HCT116 (cell line): ENCODE results near the gene GUCA1C. TPM values are rescaled to one million over a fixed set of nuclear protein-coding genes. Genes with fewer than 3 reads are reported as not detected.

Experiments
- ATAC-seq: fragments of 200-7000 bp; cut with Tn5 transposase; 2 replicates; pipeline ENCODE4 v1.9.1; 2020; ENCODE audit warnings: mild to moderate bottlenecking, moderate library complexity
- BruUV-seq: library from RNA; stranded (reverse); fragments of 400-500 nt; replicated peaks from 2 replicates; lab custom pipeline; 2021; lab: Mats Ljungman, UMichigan
- CTCF ChIA-PET: fragments of 300-600 bp; sonication (Branson Sonifier 250); formaldehyde crosslinking; loops from one replicate; lab custom pipeline; 2021; ENCODE audit warnings: antibody characterized with exemption; lab: Charles Lee
- POLR2A ChIA-PET: fragments of 300-600, 350-600 bp; sonication (Branson Sonifier 250); formaldehyde crosslinking; loops from one replicate; lab custom pipeline; 2021; ENCODE audit warnings: antibody characterized with exemption; lab: Charles Lee
- RAD21 ChIA-PET, 2 experiments: fragments of 300-600 bp; sonication (Branson Sonifier 250); formaldehyde crosslinking; loops; one replicate each; lab custom pipeline; 2023; ENCODE audit warnings: low total read pairs in 2 of 2; ENCODE audit not compliant: uncharacterized antibody in 2 of 2, unreplicated experiment in 2 of 2, low non-redundant PET in 1 of 2; lab: Charles Lee
- DNase-seq: peaks from one replicate; pipeline ENCODE4 v3.0.0-alpha.2; 2010; ENCODE audit warnings: low read depth, low spot score
- H2AFZ ChIP-seq: fragments of 200-600 bp; shearing (Covaris generic), sonication (generic); 2 replicates; pipeline ENCODE4 v1.6.1; 2017; ENCODE audit warnings: low read depth, mixed run types, mixed read lengths, antibody characterized with exemption, low read length; ENCODE audit not compliant: poor library complexity, severe bottlenecking
- H3K27ac ChIP-seq: 2 replicates; pipeline ENCODE4 v1.5.1; 2012; ENCODE audit warnings: low read depth, low read length
- H3K27me3 ChIP-seq: fragments of 200-600 bp; sonication (generic); 2 replicates; pipeline ENCODE4 v1.6.1; 2016; ENCODE audit warnings: mixed run types, low read length, mixed read lengths; ENCODE audit not compliant: insufficient read depth
- H3K36me3 ChIP-seq, 2 experiments: fragments of 200-500 bp in 1 of 2; fragments of 200-600 bp in 1 of 2; sonication (Bioruptor generic) in 1 of 2; sonication (generic) in 1 of 2; 2 replicates each; pipeline versions ENCODE4 v1.5.1 to v1.6.1; 2014 to 2016; ENCODE audit warnings: low read length in 2 of 2, inconsistent platforms in 1 of 2, mixed read lengths in 1 of 2, mixed run types in 1 of 2; ENCODE audit not compliant: insufficient read depth in 2 of 2, control insufficient read depth in 1 of 2
- H3K4me1 ChIP-seq, 2 experiments: fragments of 200-600 bp in 1 of 2; sonication (generic) in 1 of 2; 2 replicates each; pipeline versions ENCODE4 v1.5.1 to v1.6.1; 2012 to 2017; ENCODE audit warnings: low read length in 2 of 2, inconsistent platforms in 1 of 2, mild to moderate bottlenecking in 1 of 2, mixed read lengths in 1 of 2, mixed run types in 1 of 2, moderate library complexity in 1 of 2; ENCODE audit not compliant: insufficient read depth in 2 of 2, control insufficient read depth in 1 of 2
- H3K4me2 ChIP-seq: fragments of 200-600 bp; sonication (generic); 2 replicates; pipeline ENCODE4 v1.6.1; 2017; ENCODE audit warnings: mixed run types, low read length, mixed read lengths
- H3K4me3 ChIP-seq, 2 experiments: fragments of 200-600 bp in 1 of 2; sonication (generic) in 1 of 2; replicated peaks in 1 of 2; 2 replicates each; pipeline ENCODE4 v1.5.1; 2011 to 2016; ENCODE audit warnings: low read length in 2 of 2, control low read depth in 1 of 2, low read depth in 1 of 2, mild to moderate bottlenecking in 1 of 2, mixed read lengths in 1 of 2, mixed run types in 1 of 2
- H3K79me2 ChIP-seq: fragments of 200-600 bp; sonication (generic); 2 replicates; pipeline ENCODE4 v1.6.1; 2017; ENCODE audit warnings: mild to moderate bottlenecking, mixed run types, low read length, moderate library complexity, mixed read lengths; ENCODE audit not compliant: insufficient read depth
- H3K9ac ChIP-seq: fragments of 200-600 bp; sonication (generic); 2 replicates; pipeline ENCODE4 v1.6.1; 2016; ENCODE audit warnings: low read length, mixed read lengths
- H3K9me2 ChIP-seq: fragments of 200-600 bp; sonication (generic), shearing (Covaris generic); 2 replicates; pipeline ENCODE4 v1.6.1; 2017; ENCODE audit warnings: mixed run types, mild to moderate bottlenecking, moderate library complexity; ENCODE audit not compliant: insufficient read depth
- H3K9me3 ChIP-seq, 2 experiments: fragments of 200-500 bp in 1 of 2; fragments of 200-600 bp in 1 of 2; sonication (Bioruptor generic) in 1 of 2; sonication (generic) in 1 of 2; 2 replicates each; pipeline ENCODE4 v1.6.1; 2014 to 2017; ENCODE audit warnings: low read length in 2 of 2, mixed read lengths in 2 of 2, inconsistent platforms in 1 of 2, low read depth in 1 of 2, mild to moderate bottlenecking in 1 of 2, mixed run types in 1 of 2, moderate library complexity in 1 of 2; ENCODE audit not compliant: control insufficient read depth in 1 of 2, insufficient read depth in 1 of 2
- H4K20me1 ChIP-seq: fragments of 200-600 bp; sonication (generic), shearing (Covaris generic); 2 replicates; pipeline ENCODE4 v1.6.1; 2017; ENCODE audit warnings: mixed run types, mild to moderate bottlenecking, moderate library complexity; ENCODE audit not compliant: insufficient read depth
- EZH2 ChIP-seq: fragments of 200-600 bp; sonication (generic); IDR thresholded peaks from 2 replicates; pipeline ENCODE4 v1.6.1; 2017; ENCODE audit warnings: antibody characterized with exemption, mixed run types
- JUND ChIP-seq: IDR thresholded peaks from 2 replicates; pipeline ENCODE4 v1.6.1; 2012
- MAX ChIP-seq: IDR thresholded peaks from 2 replicates; pipeline ENCODE4 v1.6.1; 2012
- POLR2A ChIP-seq: IDR thresholded peaks from 2 replicates; pipeline ENCODE4 v1.7.0; 2011; ENCODE audit warnings: borderline replicate concordance; ENCODE audit not compliant: insufficient read depth, insufficient read length; ENCODE audit errors: extremely low read depth
- REST ChIP-seq: IDR thresholded peaks from 2 replicates; pipeline ENCODE4 v1.6.1; 2012; ENCODE audit warnings: low read depth
- SP1 ChIP-seq: IDR thresholded peaks from 2 replicates; pipeline ENCODE4 v1.6.1; 2012; ENCODE audit warnings: low read depth
- SRF ChIP-seq: IDR thresholded peaks from 2 replicates; pipeline ENCODE4 v1.6.1; 2012; ENCODE audit warnings: low read depth
- TCF7L2 ChIP-seq: IDR thresholded peaks from 2 replicates; pipeline ENCODE4 v1.7.0; 2011; ENCODE audit warnings: borderline replicate concordance, inconsistent platforms; ENCODE audit not compliant: insufficient read depth, insufficient read length; ENCODE audit errors: extremely low read depth
- ZBTB33 ChIP-seq: IDR thresholded peaks from 2 replicates; pipeline ENCODE4 v1.6.1; 2011; ENCODE audit warnings: mild to moderate bottlenecking, low read length, moderate library complexity; ENCODE audit not compliant: insufficient replicate concordance; ENCODE audit errors: extremely low read depth
- intact Hi-C: fragments of 100-400 bp; cut with micrococcal nuclease; formaldehyde crosslinking; loops from 2 replicates; pipeline ENCODE4 v1.10.0; 2022
- total RNA-seq: library from RNA; stranded (reverse); gene quantifications from one replicate; pipeline ENCODE4 v1.2.1, GENCODE V29; 2021; ENCODE audit not compliant: unreplicated experiment

Gene GUCA1C
- total RNA-seq, 1 experiment from 2014 or later, result not detected

GRCh38 chr3:108936924-108937689, 16.6 kb downstream of the GUCA1C start (continued):
- TF ChIP-seq REST (no peak), MAX (no peak), POLR2A (no peak), ZBTB33 (no peak)
- TF ChIP-seq, all 23 proteins: peak for 0

- Histone ChIP-seq H2AFZ (no peak overlapping the region), H3K4me1 (no peaks in the 10 kb centered on the region), H3K79me2 (no peaks in the 10 kb centered on the region), H3K4me3 (no peak overlapping the region), H3K36me3 (no peaks in the 10 kb centered on the region), H3K4me2 (no peak overlapping the region), H4K20me1 (no peaks in the 10 kb centered on the region), H3K27me3 (no peaks in the 10 kb centered on the region), H3K27ac (no peak overlapping the region), H3K9ac (no peak overlapping the region), H3K9me2 (no peaks in the 10 kb centered on the region), H3K9me3 (no peaks in the 10 kb centered on the region)
- ATAC-seq (no peak), DNase-seq (no peak)
- POLR2A ChIA-PET, result no interaction called here
- CTCF ChIA-PET, result no interaction called here
- RAD21 ChIA-PET, result no interaction called here
- no TSS peak for BruUV-seq
- intact Hi-C loops, result no loop called here
- no peak for TF ChIP-seq SP1
- no peak for TF ChIP-seq JUND
- no peak for TF ChIP-seq EZH2
- TF ChIP-seq SRF, result no peak
- no peak for TF ChIP-seq TCF7L2
These were observed 22.6 kb downstream of the GUCA1C start for GRCh38 chr3:108931035-108931434.
